K562 (cell line): ENCODE results near the gene SOCS6. TPM values are rescaled to one million over a fixed set of nuclear protein-coding genes. Genes with fewer than 3 reads are reported as not detected.

Source experiments
- ATAC-seq: fragments of 200-7000 bp; cut with Tn5 transposase; 3 replicates; pipeline ENCODE4 v1.9.1; 2020; ENCODE audit warnings: moderate library complexity
- BruUV-seq: library from RNA; stranded (reverse); fragments of 400-500 nt; replicated peaks from 2 replicates; lab custom pipeline; 2021; lab: Mats Ljungman, UMichigan
- CTCF ChIA-PET: fragments of 300-600 bp; formaldehyde crosslinking; extraction: SDS; loops from one replicate; lab custom pipeline; 2021; ENCODE audit warnings: low intra/inter-chr PET ratio; lab: Yijun Ruan, JAX
- POLR2A ChIA-PET: fragments of 300-600, 350-650 bp; sonication (Branson Sonifier 250); formaldehyde crosslinking; extraction: SDS; loops from one replicate; lab custom pipeline; 2021; ENCODE audit warnings: antibody characterized with exemption, inconsistent platforms; lab: Yijun Ruan, JAX
- DNase-seq, 4 experiments: peaks; one replicate each; pipeline versions ENCODE4 v3.0.0 to v3.0.0-alpha.2; 2011 to 2018; ENCODE audit warnings: low spot score in 3 of 4, mixed read lengths in 3 of 4; ENCODE audit errors: extremely low read depth in 1 of 4
- FAIRE-seq: peaks from 2 replicates; lab custom pipeline; 2011; peaks lifted over from hg19 to GRCh38; lab: Jason Lieb, UNC
- H2AFZ ChIP-seq: 2 replicates; pipeline ENCODE4 v1.6.0; 2011; ENCODE audit warnings: low read depth, low read length, control low read depth, inconsistent platforms
- H3K27ac ChIP-seq: fragments of 200-600 bp; 3 replicates; pipeline ENCODE4 v1.8.0; 2011; ENCODE audit warnings: low read depth, mild to moderate bottlenecking, control low read depth, inconsistent platforms, low read length, moderate library complexity, mixed read lengths; ENCODE audit errors: extremely low read depth
- H3K27me3 ChIP-seq, 2 experiments: fragments of 300-600 bp in 1 of 2; 2 replicates in 1 of 2; 3 replicates in 1 of 2; pipeline versions ENCODE4 v1.6.0 to v1.8.0; 2011; ENCODE audit warnings: inconsistent platforms in 2 of 2, low read length in 2 of 2, mild to moderate bottlenecking in 1 of 2, mixed read lengths in 1 of 2, moderate library complexity in 1 of 2; ENCODE audit not compliant: control insufficient read depth in 2 of 2, insufficient read depth in 2 of 2
- H3K36me3 ChIP-seq: fragments of 300-600 bp; 3 replicates; pipeline ENCODE4 v1.8.0; 2011; ENCODE audit warnings: mild to moderate bottlenecking, low read length, inconsistent platforms; ENCODE audit not compliant: control insufficient read depth, insufficient read depth
- H3K4me1 ChIP-seq, 2 experiments: fragments of 200-600 bp in 1 of 2; replicated peaks in 1 of 2; 2 replicates in 1 of 2; 3 replicates in 1 of 2; pipeline versions ENCODE4 v1.5.1 to v1.8.0; 2011; ENCODE audit warnings: inconsistent platforms in 2 of 2, low read length in 2 of 2, mild to moderate bottlenecking in 1 of 2, mixed read lengths in 1 of 2, moderate library complexity in 1 of 2; ENCODE audit not compliant: control insufficient read depth in 2 of 2, insufficient read depth in 2 of 2
- H3K4me2 ChIP-seq: 2 replicates; pipeline ENCODE4 v1.6.1; 2011; ENCODE audit warnings: low read length, control low read depth, inconsistent platforms, mixed read lengths; ENCODE audit not compliant: insufficient read depth
- H3K4me3 ChIP-seq: fragments of 200-600 bp; sonication (generic), shearing (Covaris generic); 2 replicates; pipeline ENCODE4 v1.5.1; 2016; ENCODE audit warnings: control low read depth, inconsistent platforms
- H3K79me2 ChIP-seq: fragments of 200-600 bp; 3 replicates; pipeline ENCODE4 v1.8.0; 2011; ENCODE audit warnings: low read length, inconsistent platforms; ENCODE audit not compliant: control insufficient read depth, insufficient read depth
- H3K9ac ChIP-seq, 2 experiments: 2 replicates each; pipeline versions ENCODE4 v1.6.0 to v1.6.1; 2011; ENCODE audit warnings: low read depth in 2 of 2, low read length in 2 of 2, control low read depth in 1 of 2, inconsistent platforms in 1 of 2, mild to moderate bottlenecking in 1 of 2, mixed read lengths in 1 of 2; ENCODE audit not compliant: insufficient read depth in 1 of 2
- H3K9me1 ChIP-seq: one replicate; pipeline ENCODE4 v1.6.0; 2011; ENCODE audit warnings: inconsistent platforms, mild to moderate bottlenecking, low read length, moderate library complexity; ENCODE audit not compliant: control insufficient read depth, insufficient read depth
- H3K9me3 ChIP-seq: replicated peaks from 2 replicates; pipeline ENCODE4 v1.5.1; 2011; ENCODE audit warnings: low read depth, low read length, inconsistent platforms; ENCODE audit not compliant: control insufficient read depth, insufficient read depth
- H4K20me1 ChIP-seq: replicated peaks from 2 replicates; pipeline ENCODE4 v1.6.1; 2011; ENCODE audit warnings: low read length, inconsistent platforms, mixed read lengths; ENCODE audit not compliant: control insufficient read depth, insufficient read depth
- ATF1 ChIP-seq, 2 experiments: fragments of 450-650 bp in 1 of 2; IDR thresholded peaks; 2 replicates each; pipeline ENCODE4 v1.6.1; 2016; ENCODE audit warnings: missing compliant biosample characterization in 1 of 2, missing genetic modification characterization in 1 of 2
- FOXM1 ChIP-seq, 2 experiments: fragments of 450-650 bp in 1 of 2; sonication (generic) in 1 of 2; formaldehyde crosslinking in 1 of 2; IDR thresholded peaks; 2 replicates each; pipeline versions ENCODE4 v1.6.1 to v1.9.0; 2017 to 2022; ENCODE audit warnings: low read depth in 2 of 2, mild to moderate bottlenecking in 2 of 2, missing genetic modification reagents in 1 of 2, moderate library complexity in 1 of 2
- LCOR ChIP-seq: sonication (generic); formaldehyde crosslinking; IDR thresholded peaks from 2 replicates; pipeline ENCODE4 v1.8.0; 2022; ENCODE audit warnings: mild to moderate bottlenecking, missing genetic modification reagents
- MIER1 ChIP-seq: fragments of 450-650 bp; IDR thresholded peaks from 2 replicates; pipeline ENCODE4 v1.6.1; 2016; ENCODE audit warnings: antibody characterized with exemption, mild to moderate bottlenecking, low read depth
- NRF1 ChIP-seq, 2 experiments: fragments of 450-650 bp; IDR thresholded peaks in 1 of 2; conservative IDR thresholded peaks in 1 of 2; 2 replicates each; pipeline ENCODE4 v1.6.1; 2014; ENCODE audit warnings: mild to moderate bottlenecking in 2 of 2
- PRDM10 ChIP-seq: fragments of 450-650 bp; IDR thresholded peaks from 2 replicates; pipeline ENCODE4 v1.6.1; 2018; ENCODE audit not compliant: partially characterized antibody
- YY1 ChIP-seq, 3 experiments: IDR thresholded peaks; 2 replicates each; pipeline ENCODE4 v1.6.1; 2011; ENCODE audit warnings: low read length in 2 of 3, mild to moderate bottlenecking in 2 of 3, moderate library complexity in 2 of 3, borderline replicate concordance in 1 of 3, control low read depth in 1 of 3, low read depth in 1 of 3; ENCODE audit not compliant: insufficient read depth in 3 of 3, insufficient replicate concordance in 2 of 3, control insufficient read depth in 1 of 3, insufficient read length in 1 of 3; ENCODE audit errors: extremely low read depth in 1 of 3
- ZBTB7A ChIP-seq: IDR thresholded peaks from 2 replicates; pipeline ENCODE4 v1.6.1; 2011; ENCODE audit warnings: low read depth, mild to moderate bottlenecking, low read length, moderate library complexity, borderline replicate concordance; ENCODE audit not compliant: control insufficient read depth
- ZNF146 ChIP-seq: IDR thresholded peaks from one replicate; pipeline ENCODE4 v1.6.1; 2018; ENCODE audit warnings: missing compliant biosample characterization; ENCODE audit not compliant: unreplicated experiment
- ZNF41 ChIP-seq: fragments of 250-450 bp; sonication (Bioruptor Pico); conservative IDR thresholded peaks from 2 replicates; pipeline ENCODE4 v1.4.0; 2020; ENCODE audit warnings: mild to moderate bottlenecking
- WGBS: fragments of 100-300 bp; shearing (Covaris generic); methylation state at CpG from one replicate; pipeline ENCODE4 v1.1.6; 2016; ENCODE audit warnings: low coverage, mixed read lengths; ENCODE audit not compliant: insufficient coverage; ENCODE audit errors: missing lambda C conversion rate; 5-methylcytosine and 5-hydroxymethylcytosine counted together
- in situ Hi-C: fragments of 300-500 bp; cut with MboI; formaldehyde crosslinking; loops from 4 replicates; pipeline ENCODE4 v1.15.0; 2018; ENCODE audit warnings: inconsistent platforms, mixed read lengths
- intact Hi-C: fragments of 100-400 bp; cut with micrococcal nuclease; formaldehyde crosslinking; loops from 2 replicates; pipeline ENCODE4 v1.14.2; 2022
- polyA plus RNA-seq, 8 experiments: library from polyadenylated mRNA; depleted of rRNA in 4 of 8; stranded (reverse) in 5 of 8; unstranded in 3 of 8; fragments of >200 nt; fragmentation: Nextera tagmentation in 2 of 8; fragmentation: Illumina TruSeq in 1 of 8; extraction: Ambion mirVana in 2 of 8; extraction: Trizol in 1 of 8; gene quantifications; 2 replicates each; pipeline versions ENCODE4 v1.2.1 to v1.2.3, GENCODE V29; 2011 to 2014; ENCODE audit warnings: inconsistent platforms in 1 of 8, missing spikeins in 1 of 8
- total RNA-seq, 7 experiments: library from RNA; depleted of rRNA in 6 of 7; stranded (reverse); fragments of >200 nt in 6 of 7; fragmentation: Illumina TruSeq in 2 of 7; extraction: Trizol in 2 of 7; gene quantifications; 2 replicates each; pipeline versions ENCODE4 v1.2.1 to v1.2.3, GENCODE V29; 2011 to 2021; ENCODE audit warnings: low replicate concordance in 1 of 7

SOCS6 gene
- total and polyA plus RNA-seq, 9 of the 15 experiments (the other 6 are each of a cell fraction or from before 2014, with no cell fraction given): 2.5 to 7.1 (median 5.6) TPM

GRCh38 chr18:70287731-70288130 lies 1.1 kb upstream of the SOCS6 start (continued):
- TF ChIP-seq PRDM10 (no peak), ZNF41 (CRISPR knock-in tag) (no peak)

DNA sequence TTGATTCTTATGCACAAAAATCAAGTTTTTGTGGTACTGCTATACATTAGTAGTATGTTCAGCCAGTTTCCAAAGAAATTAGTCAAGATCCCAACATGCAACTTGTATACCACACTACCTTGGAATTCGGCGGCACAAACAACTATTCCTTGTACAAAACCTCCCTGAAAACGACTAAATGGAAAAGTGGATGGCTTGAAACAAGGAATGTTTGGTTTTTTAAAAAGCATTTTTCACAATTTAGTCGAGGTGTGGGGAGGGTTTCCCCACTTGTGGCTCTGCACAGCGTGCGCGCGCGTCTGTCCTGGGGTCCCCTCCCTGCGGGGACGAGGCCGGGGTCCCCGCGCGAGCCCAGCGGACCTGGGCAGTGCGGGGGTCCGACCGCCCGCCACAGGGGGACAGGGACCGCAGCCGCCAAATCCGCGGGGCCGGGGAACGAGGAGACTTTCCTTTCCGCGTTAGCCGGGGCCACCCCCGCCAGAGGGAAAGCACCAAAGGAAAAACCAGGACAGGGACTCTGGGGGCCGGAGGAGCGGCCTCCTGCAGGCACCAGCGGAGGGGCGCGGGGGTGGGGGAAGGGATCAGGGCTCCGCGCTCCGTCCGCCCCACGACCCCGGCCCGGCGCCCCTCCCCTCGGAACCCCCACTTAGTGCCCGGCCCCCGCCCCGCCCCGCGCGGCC lies 534 bp upstream of the SOCS6 start:
- DNase-seq: peak in 2 of 4 experiments; percentile 22 to 34
- 0 out of 2 replicates have a peak overlapping the region, but pooled peaks have one; percentile 11 for H3K4me2 ChIP-seq
- H3K27me3 ChIP-seq: no peaks in the 10 kb centered on the region
- peaks cover 15 to 19% of the 10 kb centered on the region in 2 experiments; a peak in 4 of 5 replicates for H3K4me1 ChIP-seq
- peaks cover 38% of the 10 kb centered on the region for H3K79me2 ChIP-seq
- peak; percentile 25 for ATAC-seq
- no peaks in the 10 kb centered on the region for H3K9me3 ChIP-seq
- FAIRE-seq: no peak
- intact Hi-C loops: loop anchor here (5.0 kb wide), 1 partner anchor 144 kb away; no protein-coding TSS in a partner anchor
- 54% methylated on average over 8 of the region's 50 CpGs for WGBS
- peak overlapping the region in 1 of 2 experiments; percentile 84; a peak in 2 of 4 replicates for H3K9ac ChIP-seq
- POLR2A ChIA-PET: no interaction called here
- no TSS peak for BruUV-seq
- no peak overlapping the region for H3K27ac ChIP-seq
- H3K9me1 ChIP-seq: no peaks in the 10 kb centered on the region
- TF ChIP-seq FOXM1 (IDR thresholded peaks at IDR 0.05; ENCODE audit: low read depth) (no peak), FOXM1 (CRISPR knock-in tag; IDR thresholded peaks at IDR 0.05; ENCODE audit: low read depth) (no peak), ZBTB7A (peak; percentile 48; the same call in 1 of the 2 replicates), ATF1 (CRISPR knock-in tag; IDR thresholded peaks at IDR 0.05) (no peak), ATF1 (tag; IDR thresholded peaks at IDR 0.05) (no peak), LCOR (CRISPR knock-in tag) (no peak), ZNF146 (CRISPR knock-in tag) (no peak), NRF1 (conservative IDR thresholded peaks at IDR 0.05 in 1 of 2, IDR thresholded peaks at IDR 0.05 in 1 of 2) (peak in 1 of 2 experiments; percentile 10; a peak in 1 of 4 replicates), YY1 (IDR thresholded peaks at IDR 0.05; ENCODE audit: borderline replicate concordance in 1 of 3, control insufficient read depth in 1 of 3, extremely low read depth in 1 of 3, insufficient read depth in 3 of 3, insufficient read length in 1 of 3, insufficient replicate concordance in 2 of 3, low read depth in 1 of 3, low read length in 2 of 3) (peak in 1 of 3 experiments; percentile 3), MIER1 (no peak)
- H4K20me1 ChIP-seq: peaks cover 8% of the 10 kb centered on the region
- H3K36me3 ChIP-seq: no peaks in the 10 kb centered on the region; the same call in 2 of the 3 replicates
- CTCF ChIA-PET: no interaction called here
- peak overlapping the region; percentile 55 for H2AFZ ChIP-seq
- peak overlapping the region; percentile 58 for H3K4me3 ChIP-seq
- in situ Hi-C loops: no loop called here
